HEK293 (cell line): ENCODE results near the gene HOXB8.
A peak's percentile ranks its signal among the peaks of the same experiment; 100 is the strongest.

Experiments used
- EGR2 ChIP-seq: fragments of 450-650 bp; formaldehyde crosslinking; IDR thresholded peaks from 2 replicates; pipeline ENCODE4 v1.5.1; 2016; ENCODE audit warnings: low read depth, missing biosample characterization, missing genetic modification characterization
- GLIS1 ChIP-seq: fragments of 450-650 bp; formaldehyde crosslinking; IDR thresholded peaks from 2 replicates; pipeline ENCODE4 v1.5.1; 2016; ENCODE audit warnings: missing biosample characterization, missing genetic modification characterization
- RBAK ChIP-seq: fragments of 450-650 bp; formaldehyde crosslinking; IDR thresholded peaks from 2 replicates; pipeline ENCODE4 v1.5.1; 2016; ENCODE audit warnings: missing biosample characterization, missing genetic modification characterization
- SCRT1 ChIP-seq: fragments of 450-650 bp; formaldehyde crosslinking; IDR thresholded peaks from 2 replicates; pipeline ENCODE4 v1.5.1; 2016; ENCODE audit warnings: missing biosample characterization, missing genetic modification characterization, borderline replicate concordance
- SP2 ChIP-seq: fragments of 450-650 bp; formaldehyde crosslinking; IDR thresholded peaks from 2 replicates; pipeline ENCODE4 v1.5.1; 2016; ENCODE audit warnings: missing biosample characterization, missing genetic modification characterization
- YY1 ChIP-seq: fragments of 450-650 bp; formaldehyde crosslinking; IDR thresholded peaks from 2 replicates; pipeline ENCODE4 v1.5.1; 2018; ENCODE audit warnings: missing biosample characterization, missing genetic modification characterization
- ZBTB8A ChIP-seq: fragments of 450-650 bp; formaldehyde crosslinking; IDR thresholded peaks from 2 replicates; pipeline ENCODE4 v1.5.1; 2016; ENCODE audit warnings: missing biosample characterization, missing genetic modification characterization
- ZFHX2 ChIP-seq: fragments of 450-650 bp; formaldehyde crosslinking; conservative IDR thresholded peaks from 2 replicates; pipeline ENCODE4 v1.5.1; 2016; ENCODE audit warnings: missing biosample characterization, missing genetic modification characterization
- ZFP41 ChIP-seq: fragments of 450-650 bp; formaldehyde crosslinking; IDR thresholded peaks from 2 replicates; pipeline ENCODE4 v1.5.1; 2016; ENCODE audit warnings: missing biosample characterization, missing genetic modification characterization, borderline replicate concordance
- ZIC2 ChIP-seq: fragments of 450-650 bp; formaldehyde crosslinking; IDR thresholded peaks from 2 replicates; pipeline ENCODE4 v1.5.1; 2016; ENCODE audit warnings: missing biosample characterization, missing genetic modification characterization
- ZNF112 ChIP-seq: fragments of 450-650 bp; formaldehyde crosslinking; IDR thresholded peaks from 2 replicates; pipeline ENCODE4 v1.5.0; 2017; ENCODE audit warnings: missing biosample characterization, missing genetic modification characterization
- ZNF169 ChIP-seq: fragments of 450-650 bp; formaldehyde crosslinking; IDR thresholded peaks from 2 replicates; pipeline ENCODE4 v1.5.1; 2016; ENCODE audit warnings: missing biosample characterization, missing genetic modification characterization
- ZNF174 ChIP-seq: fragments of 450-650 bp; formaldehyde crosslinking; IDR thresholded peaks from 2 replicates; pipeline ENCODE4 v1.5.0; 2017; ENCODE audit warnings: missing biosample characterization, mild to moderate bottlenecking, missing genetic modification characterization
- ZNF184 ChIP-seq: fragments of 450-650 bp; IDR thresholded peaks from 2 replicates; pipeline ENCODE4 v1.5.1; 2018; ENCODE audit warnings: missing biosample characterization, mild to moderate bottlenecking, missing genetic modification characterization
- ZNF214 ChIP-seq: fragments of 450-650 bp; formaldehyde crosslinking; IDR thresholded peaks from 2 replicates; pipeline ENCODE4 v1.5.1; 2017; ENCODE audit warnings: missing biosample characterization, mild to moderate bottlenecking, missing genetic modification characterization, borderline replicate concordance
- ZNF23 ChIP-seq: fragments of 450-650 bp; formaldehyde crosslinking; IDR thresholded peaks from 2 replicates; pipeline ENCODE4 v1.5.1; 2016; ENCODE audit warnings: missing biosample characterization, missing genetic modification characterization, borderline replicate concordance
- ZNF324 ChIP-seq: fragments of 450-650 bp; formaldehyde crosslinking; IDR thresholded peaks from 2 replicates; pipeline ENCODE4 v1.5.1; 2016; ENCODE audit warnings: missing biosample characterization, missing genetic modification characterization
- ZNF350 ChIP-seq: fragments of 450-650 bp; formaldehyde crosslinking; IDR thresholded peaks from 2 replicates; pipeline ENCODE4 v1.5.0; 2017; ENCODE audit warnings: missing biosample characterization, mild to moderate bottlenecking, missing genetic modification characterization
- ZNF366 ChIP-seq: fragments of 450-650 bp; formaldehyde crosslinking; conservative IDR thresholded peaks from 2 replicates; pipeline ENCODE4 v1.5.1; 2016; ENCODE audit warnings: missing biosample characterization, missing genetic modification characterization
- ZNF404 ChIP-seq: fragments of 450-650 bp; formaldehyde crosslinking; IDR thresholded peaks from 2 replicates; pipeline ENCODE4 v1.5.1; 2017; ENCODE audit warnings: missing biosample characterization, missing genetic modification characterization
- ZNF416 ChIP-seq: fragments of 450-650 bp; formaldehyde crosslinking; IDR thresholded peaks from 2 replicates; pipeline ENCODE4 v1.5.1; 2016; ENCODE audit warnings: missing biosample characterization, missing genetic modification characterization
- ZNF624 ChIP-seq: fragments of 450-650 bp; formaldehyde crosslinking; IDR thresholded peaks from 2 replicates; pipeline ENCODE4 v1.5.1; 2017; ENCODE audit warnings: missing biosample characterization, missing genetic modification characterization
- ZNF660 ChIP-seq: fragments of 450-650 bp; IDR thresholded peaks from 2 replicates; pipeline ENCODE4 v1.5.1; 2018; ENCODE audit warnings: missing biosample characterization, mild to moderate bottlenecking, missing genetic modification characterization
- ZNF777 ChIP-seq: fragments of 450-650 bp; formaldehyde crosslinking; IDR thresholded peaks from 2 replicates; pipeline ENCODE4 v1.5.1; 2017; ENCODE audit warnings: missing biosample characterization, missing genetic modification characterization, borderline replicate concordance
- ZNF791 ChIP-seq: fragments of 450-650 bp; formaldehyde crosslinking; IDR thresholded peaks from 2 replicates; pipeline ENCODE4 v1.5.1; 2016; ENCODE audit warnings: missing biosample characterization, missing genetic modification characterization
- ZNF837 ChIP-seq: fragments of 450-650 bp; formaldehyde crosslinking; IDR thresholded peaks from 2 replicates; pipeline ENCODE4 v1.5.1; 2016; ENCODE audit warnings: missing biosample characterization, missing genetic modification characterization
- ZSCAN30 ChIP-seq: fragments of 450-650 bp; IDR thresholded peaks from 2 replicates; pipeline ENCODE4 v1.5.1; 2018; ENCODE audit warnings: missing biosample characterization, mild to moderate bottlenecking, missing genetic modification characterization, moderate library complexity
- TF ChIP-seq, protein P1 (sequence below): fragments of 450-650 bp; formaldehyde crosslinking; IDR thresholded peaks from 2 replicates; pipeline ENCODE4 v1.5.1; 2016; ENCODE audit warnings: missing biosample characterization, missing genetic modification characterization
- TF ChIP-seq, protein P2 (sequence below): fragments of 450-650 bp; formaldehyde crosslinking; IDR thresholded peaks from 2 replicates; pipeline ENCODE4 v1.5.1; 2016; ENCODE audit warnings: missing biosample characterization, missing genetic modification characterization
- TF ChIP-seq, protein P3 (sequence below): fragments of 450-650 bp; formaldehyde crosslinking; IDR thresholded peaks from 2 replicates; pipeline ENCODE4 v1.5.1; 2016; ENCODE audit warnings: missing biosample characterization, missing genetic modification characterization
- TF ChIP-seq, protein P4 (sequence below): fragments of 450-650 bp; formaldehyde crosslinking; IDR thresholded peaks from 2 replicates; pipeline ENCODE4 v1.5.1; 2016; ENCODE audit warnings: missing biosample characterization, missing genetic modification characterization
- TF ChIP-seq, protein P5 (sequence below): fragments of 450-650 bp; formaldehyde crosslinking; IDR thresholded peaks from 2 replicates; pipeline ENCODE4 v1.5.1; 2017; ENCODE audit warnings: missing biosample characterization, missing genetic modification characterization
- TF ChIP-seq, protein P6 (sequence below): fragments of 450-650 bp; formaldehyde crosslinking; IDR thresholded peaks from 2 replicates; pipeline ENCODE4 v1.5.1; 2016; ENCODE audit warnings: missing biosample characterization, missing genetic modification characterization

Gene HOXB8

DNA sequence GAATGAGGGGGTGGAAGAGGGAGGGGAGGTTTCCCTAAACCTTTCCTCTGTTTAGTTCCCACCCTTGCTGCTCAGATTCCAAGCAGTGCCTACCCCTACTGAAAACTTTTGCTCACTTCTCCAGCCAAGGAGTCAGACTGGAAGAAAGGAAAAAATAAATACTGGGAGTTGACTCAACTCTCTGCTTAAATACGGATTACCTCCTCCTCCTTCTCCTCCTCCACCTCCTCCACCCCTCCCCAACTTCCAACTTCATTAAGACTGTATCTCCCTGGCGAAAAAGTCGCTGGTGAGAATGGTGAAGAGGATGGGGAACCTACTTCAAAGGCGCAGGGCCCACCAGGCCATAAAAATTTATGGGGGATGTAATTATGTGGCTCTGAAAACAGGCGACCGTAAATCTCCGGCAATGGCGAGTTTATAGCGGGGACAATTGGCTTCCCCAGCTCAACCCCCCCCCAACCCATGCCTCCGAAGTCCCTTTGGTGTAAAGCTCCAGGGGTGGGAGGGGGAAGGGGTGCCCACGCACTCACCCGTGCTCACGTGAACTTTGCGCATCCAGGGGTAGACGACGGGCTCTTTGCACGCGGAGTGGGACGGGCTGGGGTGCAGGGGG lies 37.7 kb downstream of the HOXB8 start (continued):
- TF ChIP-seq, protein P1, sequence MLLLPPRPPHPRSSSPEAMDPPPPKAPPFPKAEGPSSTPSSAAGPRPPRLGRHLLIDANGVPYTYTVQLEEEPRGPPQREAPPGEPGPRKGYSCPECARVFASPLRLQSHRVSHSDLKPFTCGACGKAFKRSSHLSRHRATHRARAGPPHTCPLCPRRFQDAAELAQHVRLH (tag by site-specific recombination): peak; percentile 91
- TF ChIP-seq ZNF777 (tag by site-specific recombination) (no peak), ZNF837 (tag by site-specific recombination) (no peak), ZNF169 (no peak), ZNF174 (no peak), YY1 (tag by site-specific recombination) (peak; percentile 80; the same call in 1 of the 2 replicates), ZNF404 (tag by site-specific recombination) (no peak), ZNF23 (no peak), ZNF184 (tag by site-specific recombination) (peak; percentile 38; the same call in 1 of the 2 replicates), ZNF324 (tag by site-specific recombination) (peak; percentile 86; the same call in 1 of the 2 replicates), ZNF416 (tag by site-specific recombination) (no peak), ZNF660 (tag by site-specific recombination) (peak; percentile 82; the same call in 1 of the 2 replicates), ZFHX2 (tag by site-specific recombination) (peak; percentile 97), ZNF350 (no peak), ZIC2 (tag by site-specific recombination) (peak; percentile 92), GLIS1 (tag by site-specific recombination) (peak; percentile 85), ZBTB8A (tag by site-specific recombination) (peak; percentile 92), ZFP41 (no peak), EGR2 (tag by site-specific recombination) (peak; percentile 96), ZNF624 (tag by site-specific recombination) (no peak), ZNF112 (tag by site-specific recombination) (no peak), ZNF214 (no peak), ZSCAN30 (tag by site-specific recombination) (peak; percentile 96), SCRT1 (tag by site-specific recombination) (no peak), ZNF366 (tag by site-specific recombination) (peak; percentile 88), RBAK (tag by site-specific recombination) (no peak), SP2 (tag by site-specific recombination) (peak; percentile 25), ZNF791 (tag by site-specific recombination) (no peak)
- TF ChIP-seq, protein P2, sequence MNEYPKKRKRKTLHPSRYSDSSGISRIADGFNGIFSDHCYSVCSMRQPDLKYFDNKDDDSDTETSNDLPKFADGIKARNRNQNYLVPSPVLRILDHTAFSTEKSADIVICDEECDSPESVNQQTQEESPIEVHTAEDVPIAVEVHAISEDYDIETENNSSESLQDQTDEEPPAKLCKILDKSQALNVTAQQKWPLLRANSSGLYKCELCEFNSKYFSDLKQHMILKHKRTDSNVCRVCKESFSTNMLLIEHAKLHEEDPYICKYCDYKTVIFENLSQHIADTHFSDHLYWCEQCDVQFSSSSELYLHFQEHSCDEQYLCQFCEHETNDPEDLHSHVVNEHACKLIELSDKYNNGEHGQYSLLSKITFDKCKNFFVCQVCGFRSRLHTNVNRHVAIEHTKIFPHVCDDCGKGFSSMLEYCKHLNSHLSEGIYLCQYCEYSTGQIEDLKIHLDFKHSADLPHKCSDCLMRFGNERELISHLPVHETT: peak; percentile 89
- TF ChIP-seq, protein P3, sequence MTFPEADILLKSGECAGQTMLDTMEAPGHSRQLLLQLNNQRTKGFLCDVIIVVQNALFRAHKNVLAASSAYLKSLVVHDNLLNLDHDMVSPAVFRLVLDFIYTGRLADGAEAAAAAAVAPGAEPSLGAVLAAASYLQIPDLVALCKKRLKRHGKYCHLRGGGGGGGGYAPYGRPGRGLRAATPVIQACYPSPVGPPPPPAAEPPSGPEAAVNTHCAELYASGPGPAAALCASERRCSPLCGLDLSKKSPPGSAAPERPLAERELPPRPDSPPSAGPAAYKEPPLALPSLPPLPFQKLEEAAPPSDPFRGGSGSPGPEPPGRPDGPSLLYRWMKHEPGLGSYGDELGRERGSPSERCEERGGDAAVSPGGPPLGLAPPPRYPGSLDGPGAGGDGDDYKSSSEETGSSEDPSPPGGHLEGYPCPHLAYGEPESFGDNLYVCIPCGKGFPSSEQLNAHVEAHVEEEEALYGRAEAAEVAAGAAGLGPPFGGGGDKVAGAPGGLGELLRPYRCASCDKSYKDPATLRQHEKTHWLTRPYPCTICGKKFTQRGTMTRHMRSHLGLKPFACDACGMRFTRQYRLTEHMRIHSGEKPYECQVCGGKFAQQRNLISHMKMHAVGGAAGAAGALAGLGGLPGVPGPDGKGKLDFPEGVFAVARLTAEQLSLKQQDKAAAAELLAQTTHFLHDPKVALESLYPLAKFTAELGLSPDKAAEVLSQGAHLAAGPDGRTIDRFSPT (tag by site-specific recombination): peak; percentile 81
- TF ChIP-seq, protein P4, sequence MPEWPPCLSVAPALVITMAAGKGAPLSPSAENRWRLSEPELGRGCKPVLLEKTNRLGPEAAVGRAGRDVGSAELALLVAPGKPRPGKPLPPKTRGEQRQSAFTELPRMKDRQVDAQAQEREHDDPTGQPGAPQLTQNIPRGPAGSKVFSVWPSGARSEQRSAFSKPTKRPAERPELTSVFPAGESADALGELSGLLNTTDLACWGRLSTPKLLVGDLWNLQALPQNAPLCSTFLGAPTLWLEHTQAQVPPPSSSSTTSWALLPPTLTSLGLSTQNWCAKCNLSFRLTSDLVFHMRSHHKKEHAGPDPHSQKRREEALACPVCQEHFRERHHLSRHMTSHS (tag by site-specific recombination): peak; percentile 96
- TF ChIP-seq, protein P5, sequence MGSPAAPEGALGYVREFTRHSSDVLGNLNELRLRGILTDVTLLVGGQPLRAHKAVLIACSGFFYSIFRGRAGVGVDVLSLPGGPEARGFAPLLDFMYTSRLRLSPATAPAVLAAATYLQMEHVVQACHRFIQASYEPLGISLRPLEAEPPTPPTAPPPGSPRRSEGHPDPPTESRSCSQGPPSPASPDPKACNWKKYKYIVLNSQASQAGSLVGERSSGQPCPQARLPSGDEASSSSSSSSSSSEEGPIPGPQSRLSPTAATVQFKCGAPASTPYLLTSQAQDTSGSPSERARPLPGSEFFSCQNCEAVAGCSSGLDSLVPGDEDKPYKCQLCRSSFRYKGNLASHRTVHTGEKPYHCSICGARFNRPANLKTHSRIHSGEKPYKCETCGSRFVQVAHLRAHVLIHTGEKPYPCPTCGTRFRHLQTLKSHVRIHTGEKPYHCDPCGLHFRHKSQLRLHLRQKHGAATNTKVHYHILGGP (tag by site-specific recombination): peak; percentile 77
- TF ChIP-seq, protein P6, sequence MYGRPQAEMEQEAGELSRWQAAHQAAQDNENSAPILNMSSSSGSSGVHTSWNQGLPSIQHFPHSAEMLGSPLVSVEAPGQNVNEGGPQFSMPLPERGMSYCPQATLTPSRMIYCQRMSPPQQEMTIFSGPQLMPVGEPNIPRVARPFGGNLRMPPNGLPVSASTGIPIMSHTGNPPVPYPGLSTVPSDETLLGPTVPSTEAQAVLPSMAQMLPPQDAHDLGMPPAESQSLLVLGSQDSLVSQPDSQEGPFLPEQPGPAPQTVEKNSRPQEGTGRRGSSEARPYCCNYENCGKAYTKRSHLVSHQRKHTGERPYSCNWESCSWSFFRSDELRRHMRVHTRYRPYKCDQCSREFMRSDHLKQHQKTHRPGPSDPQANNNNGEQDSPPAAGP (tag by site-specific recombination): peak; percentile 98
